ENCODE data around the gene CWF19L2.

- TF ChIP-seq CTCF (IDR thresholded peaks at IDR 0.05) (no peak), POLR2A (IDR thresholded peaks at IDR 0.05) (no peak)
Observed at GRCh38 chr11:107405260-107405659, 52.4 kb downstream of the CWF19L2 start.
